H54 (cell line): Measurements from ENCODE around the gene G2E3.
"Not testable (repeated sequence)": the region's sequence is repeated elsewhere in the genome, so short reads cannot be mapped to it uniquely, and the experiment has no call there.

Source experiments
- DNase-seq: peaks from one replicate; pipeline ENCODE4 v3.0.0; 2011; ENCODE audit warnings: low spot score, mixed read lengths; ENCODE audit not compliant: insufficient read length
- FAIRE-seq: peaks from 3 replicates; lab custom pipeline; 2011; peaks lifted over from hg19 to GRCh38; lab: Jason Lieb, UNC
- POLR2A ChIP-seq: IDR thresholded peaks from 2 replicates; pipeline ENCODE4 v1.6.1; 2011; ENCODE audit warnings: low read depth, mild to moderate bottlenecking, low read length

Gene G2E3

GRCh38 chr14:30558675-30559555, at the start of gene G2E3:
G2E3 (plus strand) TSS chr14:30559158; CDS start chr14:30581080, 21,922 bp downstream.
- DNase-seq: peak; percentile 66
- peak; percentile 57 for FAIRE-seq
- peak; percentile 65 for TF ChIP-seq POLR2A

- DNase-seq: no peak
- FAIRE-seq: no peak
- no peak for TF ChIP-seq POLR2A
Measured at GRCh38 chr14:30517737-30518136, 41.2 kb upstream of the G2E3 start.

- DNase-seq (no peak), FAIRE-seq (no peak)
- no peak for TF ChIP-seq POLR2A
Measured at GRCh38 chr14:30518867-30519560, 39.9 kb upstream of the G2E3 start.

GRCh38 chr14:30519961-30520360, 39.0 kb upstream of the G2E3 start:
- FAIRE-seq (no peak), DNase-seq (no peak)
- no peak for TF ChIP-seq POLR2A

GRCh38 chr14:30520536-30520935, 38.4 kb upstream of the G2E3 start:
- DNase-seq (no peak), FAIRE-seq (no peak)
- no peak for TF ChIP-seq POLR2A

GRCh38 chr14:30521899-30522736, 36.8 kb upstream of the G2E3 start:
- no peak for DNase-seq
- FAIRE-seq: no peak
- TF ChIP-seq POLR2A: no peak

- no peak for TF ChIP-seq POLR2A
- DNase-seq (no peak), FAIRE-seq (no peak)
Measured at GRCh38 chr14:30525833-30526232, 33.1 kb upstream of the G2E3 start.

- TF ChIP-seq POLR2A: no peak
- DNase-seq (no peak), FAIRE-seq (no peak)
Measured at GRCh38 chr14:30527196-30527595, 31.8 kb upstream of the G2E3 start.

GRCh38 chr14:30528119-30528518, 30.8 kb upstream of the G2E3 start:
- no peak for DNase-seq
- FAIRE-seq: no peak
- TF ChIP-seq POLR2A: no peak

GRCh38 chr14:30528778-30529642, 29.9 kb upstream of the G2E3 start:
- DNase-seq: no peak
- no peak for TF ChIP-seq POLR2A
- FAIRE-seq: no peak

- no peak for FAIRE-seq
- DNase-seq: no peak
- no peak for TF ChIP-seq POLR2A
Measured at GRCh38 chr14:30532264-30532663, 26.7 kb upstream of the G2E3 start.

- no peak for TF ChIP-seq POLR2A
- no peak for FAIRE-seq
- no peak for DNase-seq
Measured at GRCh38 chr14:30533126-30533525, 25.8 kb upstream of the G2E3 start.

GRCh38 chr14:30541318-30541717, 17.6 kb upstream of the G2E3 start:
- DNase-seq (no peak), FAIRE-seq (no peak)
- no peak for TF ChIP-seq POLR2A

- not testable (repeated sequence) for FAIRE-seq
Measured at GRCh38 chr14:30546735-30547134, 12.2 kb upstream of the G2E3 start.

More at GRCh38 chr14:30546735-30547134, 12.2 kb upstream of the G2E3 start:
- not testable (repeated sequence) for DNase-seq
